Measurements from ENCODE around the gene ZNF341.

Gene ZNF341

GRCh38 chr20:33828326-33828844, 96.6 kb downstream of the ZNF341 start:
- no peak for DNase-seq

GRCh38 chr20:33828967-33829560, 97.3 kb downstream of the ZNF341 start:
- no peak for DNase-seq

- no peak for DNase-seq
These were observed 97.8 kb downstream of the ZNF341 start for GRCh38 chr20:33829636-33830035.

- no peak for DNase-seq
These were observed 98.6 kb downstream of the ZNF341 start for GRCh38 chr20:33830371-33830770.

- no peak for DNase-seq
These were observed 100.5 kb downstream of the ZNF341 start for GRCh38 chr20:33832103-33832804.

- no peak for DNase-seq
These were observed 101.5 kb downstream of the ZNF341 start for GRCh38 chr20:33833333-33833732.

- no peak for DNase-seq
These were observed 103.9 kb downstream of the ZNF341 start for GRCh38 chr20:33835615-33836172.

GRCh38 chr20:33836277-33836676, 104.5 kb downstream of the ZNF341 start:
- no peak for DNase-seq

GRCh38 chr20:33837096-33837830, 105.5 kb downstream of the ZNF341 start:
- no peak for DNase-seq

GRCh38 chr20:33838035-33838864, 106.5 kb downstream of the ZNF341 start:
- DNase-seq, result no peak

GRCh38 chr20:33839591-33839990, 107.8 kb downstream of the ZNF341 start:
- DNase-seq, result no peak

GRCh38 chr20:33840160-33840559, 108.4 kb downstream of the ZNF341 start:
- no peak for DNase-seq

GRCh38 chr20:33840759-33841435, 109.1 kb downstream of the ZNF341 start:
- DNase-seq, result no peak

- DNase-seq, result no peak
These were observed 109.6 kb downstream of the ZNF341 start for GRCh38 chr20:33841436-33841799.

All from islet precursor cell (in vitro differentiated cells).